WTC11 (cell line): ENCODE data around the gene STAC2. TPM values are rescaled to one million over a fixed set of nuclear protein-coding genes. Genes with fewer than 3 reads are reported as not detected.

Experiments
- ATAC-seq: fragments of 200-7000 bp; cut with Tn5 transposase; 2 replicates; pipeline ENCODE4 v1.10.0; 2021; ENCODE audit warnings: mild to moderate bottlenecking, moderate library complexity
- Bru-seq: library from RNA; stranded (reverse); fragments of 400-500 nt; gene quantifications from one replicate; lab custom pipeline; 2021; lab: Mats Ljungman, UMichigan
- CTCF ChIA-PET: fragments of 300-600 bp; sonication (Branson Sonifier 250); formaldehyde crosslinking; loops from one replicate; lab custom pipeline; 2021; ENCODE audit warnings: antibody characterized with exemption; lab: Charles Lee
- POLR2A ChIA-PET: fragments of 350-600 bp; sonication (Branson Sonifier 250); formaldehyde crosslinking; loops from one replicate; lab custom pipeline; 2021; ENCODE audit warnings: antibody characterized with exemption; lab: Charles Lee
- DNase-seq: peaks from one replicate; pipeline ENCODE4 v3.0.0; 2021; ENCODE audit warnings: low spot score
- H3K27ac Mint-ChIP-seq: 2 replicates; pipeline ENCODE4 v1.8.0; 2021; ENCODE audit warnings: mixed read lengths
- H3K27me3 Mint-ChIP-seq: 2 replicates; pipeline ENCODE4 v1.8.0; 2021; ENCODE audit warnings: low read depth, mild to moderate bottlenecking, moderate library complexity, mixed read lengths
- H3K36me3 Mint-ChIP-seq: 2 replicates; pipeline ENCODE4 v1.8.0; 2021; ENCODE audit warnings: mixed read lengths
- H3K4me1 Mint-ChIP-seq: 2 replicates; pipeline ENCODE4 v1.8.0; 2022; ENCODE audit warnings: mixed read lengths
- H3K4me3 Mint-ChIP-seq: 2 replicates; pipeline ENCODE4 v1.8.0; 2021; ENCODE audit warnings: mild to moderate bottlenecking, moderate library complexity, mixed read lengths
- H3K9me3 Mint-ChIP-seq: 2 replicates; pipeline ENCODE4 v1.8.0; 2021; ENCODE audit warnings: mixed read lengths
- ATF2 ChIP-seq: sonication (generic); formaldehyde crosslinking; IDR thresholded peaks from 2 replicates; pipeline ENCODE4 v1.8.1; 2022; ENCODE audit warnings: low read depth, missing genetic modification reagents, borderline replicate concordance
- E2F4 ChIP-seq: sonication (generic); formaldehyde crosslinking; IDR thresholded peaks from 2 replicates; pipeline ENCODE4 v1.8.1; 2022; ENCODE audit warnings: low read depth, mild to moderate bottlenecking, moderate library complexity, missing genetic modification reagents, borderline replicate concordance
- E2F5 ChIP-seq: sonication (generic); formaldehyde crosslinking; IDR thresholded peaks from 2 replicates; pipeline ENCODE4 v1.8.1; 2022; ENCODE audit warnings: mild to moderate bottlenecking, moderate library complexity, missing genetic modification reagents
- EMX1 ChIP-seq: fragments of 250-450 bp; sonication (Bioruptor Pico); IDR thresholded peaks from 2 replicates; pipeline ENCODE4 v1.8.0; 2021; ENCODE audit warnings: mild to moderate bottlenecking
- FOXP1 ChIP-seq: sonication (generic); formaldehyde crosslinking; IDR thresholded peaks from 2 replicates; pipeline ENCODE4 v1.8.0; 2022; ENCODE audit warnings: missing genetic modification reagents, mild to moderate bottlenecking, moderate library complexity, borderline replicate concordance
- GTF2I ChIP-seq: fragments of 250-450 bp; sonication (Bioruptor Pico); conservative IDR thresholded peaks from 2 replicates; pipeline ENCODE4 v1.4.0; 2021; ENCODE audit warnings: mild to moderate bottlenecking
- HMGA2 ChIP-seq: fragments of 250-450 bp; sonication (Bioruptor Pico); IDR thresholded peaks from 2 replicates; pipeline ENCODE4 v1.4.0; 2021; ENCODE audit warnings: mild to moderate bottlenecking, moderate library complexity
- HMGXB4 ChIP-seq: sonication (generic); formaldehyde crosslinking; IDR thresholded peaks from 2 replicates; pipeline ENCODE4 v1.8.1; 2023; ENCODE audit warnings: mild to moderate bottlenecking, moderate library complexity, missing genetic modification reagents
- KAT7 ChIP-seq: sonication (generic); formaldehyde crosslinking; IDR thresholded peaks from 2 replicates; pipeline ENCODE4 v1.8.1; 2023; ENCODE audit warnings: missing genetic modification reagents, mild to moderate bottlenecking, borderline replicate concordance
- MYBL2 ChIP-seq: sonication (generic); formaldehyde crosslinking; IDR thresholded peaks from 2 replicates; pipeline ENCODE4 v1.8.1; 2023; ENCODE audit warnings: mild to moderate bottlenecking, moderate library complexity, missing genetic modification reagents
- NFYB ChIP-seq: sonication (generic); formaldehyde crosslinking; conservative IDR thresholded peaks from 2 replicates; pipeline ENCODE4 v1.8.0; 2022; ENCODE audit warnings: low read depth, missing genetic modification reagents
- NR1H2 ChIP-seq: sonication (generic); formaldehyde crosslinking; IDR thresholded peaks from 2 replicates; pipeline ENCODE4 v1.9.0; 2021; ENCODE audit warnings: mild to moderate bottlenecking, moderate library complexity, missing genetic modification reagents
- NR2C2 ChIP-seq: sonication (generic); formaldehyde crosslinking; IDR thresholded peaks from 2 replicates; pipeline ENCODE4 v1.8.0; 2022; ENCODE audit warnings: mild to moderate bottlenecking, missing genetic modification reagents
- RELA ChIP-seq: sonication (generic); formaldehyde crosslinking; IDR thresholded peaks from 2 replicates; pipeline ENCODE4 v1.8.1; 2022; ENCODE audit warnings: missing genetic modification reagents, mild to moderate bottlenecking, borderline replicate concordance
- SMAD4 ChIP-seq: sonication (generic); formaldehyde crosslinking; IDR thresholded peaks from 2 replicates; pipeline ENCODE4 v1.8.0; 2022; ENCODE audit warnings: mild to moderate bottlenecking, missing genetic modification reagents
- SOX15 ChIP-seq: fragments of 250-450 bp; sonication (Bioruptor Pico); IDR thresholded peaks from 2 replicates; pipeline ENCODE4 v1.9.0; 2021; ENCODE audit warnings: mild to moderate bottlenecking
- STAT6 ChIP-seq: sonication (generic); formaldehyde crosslinking; conservative IDR thresholded peaks from 2 replicates; pipeline ENCODE4 v1.8.1; 2023; ENCODE audit warnings: mild to moderate bottlenecking, low read depth, missing genetic modification reagents, moderate library complexity
- TEAD1 ChIP-seq: sonication (generic); formaldehyde crosslinking; IDR thresholded peaks from 2 replicates; pipeline ENCODE4 v1.8.0; 2022; ENCODE audit warnings: mild to moderate bottlenecking, missing genetic modification reagents
- USF2 ChIP-seq: sonication (generic); formaldehyde crosslinking; IDR thresholded peaks from 2 replicates; pipeline ENCODE4 v1.8.1; 2023; ENCODE audit warnings: mild to moderate bottlenecking, missing genetic modification reagents, moderate library complexity
- ZBTB21 ChIP-seq: sonication (generic); formaldehyde crosslinking; IDR thresholded peaks from 2 replicates; pipeline ENCODE4 v1.8.1; 2023; ENCODE audit warnings: mild to moderate bottlenecking, missing genetic modification reagents, borderline replicate concordance
- ZNF121 ChIP-seq: sonication (generic); formaldehyde crosslinking; IDR thresholded peaks from 2 replicates; pipeline ENCODE4 v1.8.0; 2023; ENCODE audit warnings: missing genetic modification reagents
- ZNF396 ChIP-seq: fragments of 250-450 bp; sonication (Bioruptor Pico); IDR thresholded peaks from 2 replicates; pipeline ENCODE4 v1.8.0; 2021; ENCODE audit warnings: mild to moderate bottlenecking, moderate library complexity, borderline replicate concordance
- ZNF671 ChIP-seq: fragments of 250-450 bp; sonication (Bioruptor Pico); IDR thresholded peaks from 2 replicates; pipeline ENCODE4 v1.8.0; 2021; ENCODE audit warnings: mild to moderate bottlenecking
- long read RNA-seq, 3 experiments: library from RNA in 1 of 3; library from capped mRNA in 1 of 3; library from polyadenylated mRNA in 1 of 3; unstranded in 2 of 3; stranded (forward) in 1 of 3; transcript quantifications; one replicate each; pipeline ENCODE4 v2.0.0, GENCODE V29; 2021
- total RNA-seq: library from RNA; stranded (reverse); gene quantifications from 3 replicates; pipeline ENCODE4 v1.2.3, GENCODE V29; 2021
- TF ChIP-seq, protein P1 (sequence below): sonication (generic); formaldehyde crosslinking; IDR thresholded peaks from 2 replicates; pipeline ENCODE4 v1.8.1; 2023; ENCODE audit warnings: mild to moderate bottlenecking, missing genetic modification reagents, moderate library complexity
- TF ChIP-seq, protein P2 (sequence below): fragments of 250-450 bp; sonication (Bioruptor Pico); IDR thresholded peaks from 2 replicates; pipeline ENCODE4 v1.8.0; 2021; ENCODE audit warnings: mild to moderate bottlenecking

STAC2 gene
- total RNA-seq: 3.9 to 4.2 TPM (median 4.0 TPM) in 3 replicates
- percentile 31 among the genes with signal in this experiment for Bru-seq, nascent RNA
- long read RNA-seq, experiment 1, partial matches to known transcripts: 0 of 4 reads
- long read RNA-seq, experiment 1, other reads (novel, unspliced or antisense): 3 of 4 reads
- long read RNA-seq, experiment 2, partial matches to known transcripts: 5 of 6 reads
- long read RNA-seq, experiment 2, other reads (novel, unspliced or antisense): 0 of 6 reads
- long read RNA-seq, experiment 3: 0 reads

DNA sequence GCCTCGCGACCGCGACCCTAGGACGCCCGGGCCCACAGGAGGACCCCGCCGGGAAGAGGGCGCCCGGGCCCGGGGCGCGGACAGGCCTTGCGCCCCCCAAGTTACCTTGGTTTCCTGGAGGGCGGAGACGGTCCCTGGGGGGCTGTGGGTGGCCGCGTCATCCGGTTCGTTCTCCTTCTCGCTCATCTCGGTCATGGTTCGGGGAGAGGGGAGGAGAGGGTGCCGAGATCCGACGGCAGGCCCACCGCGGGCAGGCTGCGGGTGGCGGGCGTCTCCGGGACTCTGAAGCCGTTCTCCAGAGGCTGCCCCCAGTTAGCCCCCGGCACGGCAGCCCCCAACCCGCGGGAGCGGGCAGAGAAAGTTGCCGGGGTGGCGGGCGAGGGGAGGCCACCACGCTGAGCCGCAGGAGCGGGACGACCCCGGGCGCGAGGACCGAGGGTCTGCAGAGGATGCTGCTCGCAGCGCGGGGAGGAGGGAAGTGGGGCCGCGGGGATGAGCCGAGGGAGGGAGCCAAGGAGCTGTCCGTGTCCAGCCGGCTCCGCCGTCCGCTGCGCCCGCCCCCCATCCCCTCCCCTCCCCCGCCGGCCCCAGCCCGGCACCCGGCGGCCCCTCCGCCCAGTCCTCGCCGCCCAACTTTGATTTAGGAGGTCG lies at the start of gene STAC2:
TSS of gene STAC2 (minus strand) at position 638 of the 651 bp plus-strand sequence. CDS start at position 195, 443 bp downstream.
- Mint-ChIP-seq H3K27ac (peak within 1 kb of the TSS; percentile 26; the same call in 1 of the 2 replicates), H3K27me3 (peaks cover 45% of the 10 kb centered on the region), H3K4me1 (peaks cover 11% of the 10 kb centered on the region), H3K36me3 (no peaks in the 10 kb centered on the region), H3K9me3 (no peaks in the 10 kb centered on the region), H3K4me3 (peak within 1 kb of the TSS; percentile 80)
- ChIA-PET POLR2A (interaction anchor here (0.5 to 1.1 kb wide), 5 partner anchors 15 to 63 kb away, joined by 3 to 5 read pairs (median 3); partner anchors contain the start of gene RPL19), CTCF (interaction anchor here (0.6 to 1.4 kb wide), 21 partner anchors 8 to 407 kb away, joined by 3 to 67 read pairs (median 4); partner anchors contain the start of genes ARL5C and RPL19)
- DNase-seq (no peak), ATAC-seq (peak; percentile 6)
- TF ChIP-seq, protein P1, sequence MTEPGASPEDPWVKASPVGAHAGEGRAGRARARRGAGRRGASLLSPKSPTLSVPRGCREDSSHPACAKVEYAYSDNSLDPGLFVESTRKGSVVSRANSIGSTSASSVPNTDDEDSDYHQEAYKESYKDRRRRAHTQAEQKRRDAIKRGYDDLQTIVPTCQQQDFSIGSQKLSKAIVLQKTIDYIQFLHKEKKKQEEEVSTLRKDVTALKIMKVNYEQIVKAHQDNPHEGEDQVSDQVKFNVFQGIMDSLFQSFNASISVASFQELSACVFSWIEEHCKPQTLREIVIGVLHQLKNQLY (CRISPR knock-in tag): no peak
- TF ChIP-seq EMX1 (CRISPR knock-in tag) (no peak), NR1H2 (CRISPR knock-in tag) (no peak), ZNF396 (no peak), KAT7 (CRISPR knock-in tag) (no peak), ZBTB21 (CRISPR knock-in tag) (no peak), GTF2I (CRISPR knock-in tag) (no peak), SOX15 (no peak), ATF2 (CRISPR knock-in tag) (no peak), HMGXB4 (CRISPR knock-in tag) (peak; percentile 35; the same call in 1 of the 2 replicates), USF2 (CRISPR knock-in tag) (no peak), STAT6 (no peak), E2F4 (CRISPR knock-in tag) (0 out of 2 replicates have a peak, but pooled peaks have one; percentile 22), HMGA2 (CRISPR knock-in tag) (no peak), ZNF121 (CRISPR knock-in tag) (no peak), ZNF671 (no peak), NR2C2 (no peak), MYBL2 (0 out of 2 replicates have a peak, but pooled peaks have one; percentile 12), FOXP1 (CRISPR knock-in tag) (no peak), RELA (CRISPR knock-in tag) (no peak), SMAD4 (no peak), NFYB (CRISPR knock-in tag) (0 out of 2 replicates have a peak, but pooled peaks have one; percentile 2), E2F5 (CRISPR knock-in tag) (no peak), TEAD1 (no peak)
- TF ChIP-seq, protein P2, sequence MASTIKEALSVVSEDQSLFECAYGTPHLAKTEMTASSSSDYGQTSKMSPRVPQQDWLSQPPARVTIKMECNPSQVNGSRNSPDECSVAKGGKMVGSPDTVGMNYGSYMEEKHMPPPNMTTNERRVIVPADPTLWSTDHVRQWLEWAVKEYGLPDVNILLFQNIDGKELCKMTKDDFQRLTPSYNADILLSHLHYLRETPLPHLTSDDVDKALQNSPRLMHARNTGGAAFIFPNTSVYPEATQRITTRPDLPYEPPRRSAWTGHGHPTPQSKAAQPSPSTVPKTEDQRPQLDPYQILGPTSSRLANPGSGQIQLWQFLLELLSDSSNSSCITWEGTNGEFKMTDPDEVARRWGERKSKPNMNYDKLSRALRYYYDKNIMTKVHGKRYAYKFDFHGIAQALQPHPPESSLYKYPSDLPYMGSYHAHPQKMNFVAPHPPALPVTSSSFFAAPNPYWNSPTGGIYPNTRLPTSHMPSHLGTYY (CRISPR knock-in tag): no peak
